DND-41 (cell line): Measurements from ENCODE around the gene PARVB.

Experiments used
- CTCF ChIP-seq: IDR thresholded peaks from 2 replicates; pipeline ENCODE4 v1.5.1; 2012; ENCODE audit warnings: borderline replicate concordance, low read length, moderate library complexity, mild to moderate bottlenecking; ENCODE audit not compliant: poor library complexity, severe bottlenecking; ENCODE audit errors: extremely low read depth
- EZH2 ChIP-seq: IDR thresholded peaks from 3 replicates; pipeline ENCODE4 v1.6.1; 2012; ENCODE audit warnings: borderline replicate concordance, low read depth, mild to moderate bottlenecking, moderate library complexity, low read length, inconsistent platforms; ENCODE audit not compliant: severe bottlenecking

GRCh38 chr22:44002324-44002723 lies 21.8 kb upstream of the PARVB start:
- TF ChIP-seq CTCF: no peak
- no peak for TF ChIP-seq EZH2
